Dendritic cell treated with granulocyte-macrophage colony-stimulating factor and Interleukin-4, amounts not matched to agents 40 ng/mL and 50 ng/mL, for 4 days (primary cell): ENCODE data around the gene ACBD5.

Experiments used
- H3K27ac Mint-ChIP-seq: one replicate; pipeline ENCODE4 v1.8.0; 2022; ENCODE audit warnings: mild to moderate bottlenecking, mixed read lengths
- H3K27me3 Mint-ChIP-seq: one replicate; pipeline ENCODE4 v1.8.0; 2022; ENCODE audit warnings: mild to moderate bottlenecking, mixed read lengths
- H3K36me3 Mint-ChIP-seq: one replicate; pipeline ENCODE4 v1.8.0; 2022; ENCODE audit warnings: low read depth, mixed read lengths
- H3K4me1 Mint-ChIP-seq: one replicate; pipeline ENCODE4 v1.8.0; 2022; ENCODE audit warnings: low read depth, mixed read lengths
- H3K4me3 Mint-ChIP-seq: one replicate; pipeline ENCODE4 v1.8.0; 2022; ENCODE audit warnings: mild to moderate bottlenecking, moderate library complexity, mixed read lengths
- H3K9me3 Mint-ChIP-seq: one replicate; pipeline ENCODE4 v1.8.0; 2022; ENCODE audit warnings: mixed read lengths
- intact Hi-C: fragments of 100-400 bp; cut with micrococcal nuclease; formaldehyde crosslinking; loops from one replicate; pipeline ENCODE4 v1.15.0; 2022

The ACBD5 gene

GRCh38 chr10:27153329-27153728, 87.3 kb downstream of the ACBD5 start:
- no peaks in the 10 kb centered on the region for H3K27me3 Mint-ChIP-seq
- H3K36me3 Mint-ChIP-seq: peaks cover 65% of the 10 kb centered on the region
- H3K9me3 Mint-ChIP-seq: no peaks in the 10 kb centered on the region
- H3K27ac Mint-ChIP-seq: peak overlapping the region; percentile 95
- H3K4me1 Mint-ChIP-seq: peaks cover 50% of the 10 kb centered on the region
- intact Hi-C loops: loop anchor here (5.0 kb wide), 1 partner anchor 51 kb away; the partner anchor contains the start of gene ANKRD26
- H3K4me3 Mint-ChIP-seq: peak overlapping the region; percentile 89

- Mint-ChIP-seq H3K36me3 (peaks cover 65% of the 10 kb centered on the region), H3K9me3 (no peaks in the 10 kb centered on the region), H3K4me1 (peaks cover 50% of the 10 kb centered on the region), H3K27ac (peak overlapping the region; percentile 95), H3K27me3 (no peaks in the 10 kb centered on the region), H3K4me3 (peak overlapping the region; percentile 89)
- intact Hi-C loops: loop anchor here (5.0 kb wide), 1 partner anchor 50 kb away; the partner anchor contains the start of gene ANKRD26
Observed at GRCh38 chr10:27152687-27153086, 87.9 kb downstream of the ACBD5 start.

GRCh38 chr10:27150261-27150660, 90.3 kb downstream of the ACBD5 start:
- no peak overlapping the region for H3K4me3 Mint-ChIP-seq

GRCh38 chr10:27147701-27148100, 92.9 kb downstream of the ACBD5 start:
- peaks cover 19% of the 10 kb centered on the region for H3K4me1 Mint-ChIP-seq
- no peaks in the 10 kb centered on the region for H3K27me3 Mint-ChIP-seq
- peaks cover 73% of the 10 kb centered on the region for H3K36me3 Mint-ChIP-seq
- intact Hi-C loops: no loop called here
- H3K9me3 Mint-ChIP-seq: no peaks in the 10 kb centered on the region
- no peak overlapping the region for H3K4me3 Mint-ChIP-seq
- H3K27ac Mint-ChIP-seq: peak overlapping the region; percentile 9

More at GRCh38 chr10:27150261-27150660, 90.3 kb downstream of the ACBD5 start:
- Mint-ChIP-seq H3K27me3 (no peaks in the 10 kb centered on the region), H3K36me3 (peaks cover 71% of the 10 kb centered on the region), H3K9me3 (no peaks in the 10 kb centered on the region), H3K4me1 (peaks cover 32% of the 10 kb centered on the region), H3K27ac (no peak overlapping the region)
- intact Hi-C loops: loop anchor here (5.0 kb wide), 1 partner anchor 48 kb away; the partner anchor contains the start of gene ANKRD26

GRCh38 chr10:27145937-27146336, 94.7 kb downstream of the ACBD5 start:
- Mint-ChIP-seq H3K4me3 (no peak overlapping the region), H3K4me1 (peaks cover 7% of the 10 kb centered on the region)

More at GRCh38 chr10:27145937-27146336, 94.7 kb downstream of the ACBD5 start:
- intact Hi-C loops: no loop called here
- no peaks in the 10 kb centered on the region for H3K9me3 Mint-ChIP-seq
- H3K27me3 Mint-ChIP-seq: no peaks in the 10 kb centered on the region
- H3K27ac Mint-ChIP-seq: no peak overlapping the region
- peaks cover 71% of the 10 kb centered on the region for H3K36me3 Mint-ChIP-seq
